BJ (cell line): ENCODE data around the gene ETFRF1. TPM values are rescaled to one million over a fixed set of nuclear protein-coding genes. Genes with fewer than 3 reads are reported as not detected.

Source experiments
- CTCF ChIA-PET: fragments of 350-600 bp; formaldehyde crosslinking; extraction: SDS; loops from one replicate; lab custom pipeline; 2021; ENCODE audit warnings: antibody characterized with exemption, inconsistent platforms; lab: Yijun Ruan, JAX
- POLR2A ChIA-PET: fragments of 300-600 bp; sonication (Branson Sonifier 250); formaldehyde crosslinking; extraction: SDS; loops from one replicate; lab custom pipeline; 2021; ENCODE audit warnings: antibody characterized with exemption; lab: Charles Lee
- DNase-seq: peaks from one replicate; pipeline ENCODE4 v3.0.0-alpha.2; 2011; ENCODE audit warnings: low read depth
- H3K27me3 ChIP-seq: 2 replicates; pipeline ENCODE4 v1.6.0; 2011; ENCODE audit warnings: low read length; ENCODE audit not compliant: control insufficient read depth, insufficient read depth
- H3K36me3 ChIP-seq: 2 replicates; pipeline ENCODE4 v1.5.1; 2011; ENCODE audit warnings: low read length; ENCODE audit not compliant: control insufficient read depth, insufficient read depth
- H3K4me3 ChIP-seq: 2 replicates; pipeline ENCODE4 v1.5.1; 2011; ENCODE audit warnings: low read depth, mild to moderate bottlenecking, control low read depth, low read length
- CTCF ChIP-seq: IDR thresholded peaks from 2 replicates; pipeline ENCODE4 v1.5.1; 2011; ENCODE audit warnings: low read depth, mild to moderate bottlenecking, control low read depth, inconsistent platforms, low read length, moderate library complexity; ENCODE audit not compliant: insufficient read depth
- polyA minus RNA-seq: library from RNA; depleted of rRNA, polyadenylated mRNA; stranded (reverse); fragments of >200 nt; gene quantifications from 2 replicates; pipeline ENCODE4 v1.2.3, GENCODE V29; 2011; rRNA and poly(A)+ RNA removed
- polyA plus RNA-seq: library from polyadenylated mRNA; depleted of rRNA; stranded (reverse); fragments of >200 nt; gene quantifications from 2 replicates; pipeline ENCODE4 v1.2.3, GENCODE V29; 2011; rRNA removed

Gene ETFRF1
- polyA plus RNA-seq (6.0 and 13.6 TPM in 2 replicates), polyA minus RNA-seq (2.8 and 3.1 TPM in 2 replicates)

GRCh38 chr12:25195056-25195971, at the start of gene ETFRF1, which contains the start of gene DNAI7:
Gene ETFRF1, plus strand, starts transcription at chr12:25195237. Its CDS starts 8,720 bp downstream, at chr12:25203957.
Gene DNAI7, minus strand, starts transcription at chr12:25195160. Its CDS starts 82 bp downstream, at chr12:25195078.
- no peak for TF ChIP-seq CTCF
- peak; percentile 71 for DNase-seq
- Histone ChIP-seq H3K36me3 (no peaks in the 10 kb centered on the region), H3K4me3 (peak within 1 kb of the TSS; percentile 93), H3K27me3 (no peaks in the 10 kb centered on the region)
- CTCF ChIA-PET: interaction anchor here (0.8 to 1.7 kb wide), 3 partner anchors 46 to 635 kb away, joined by 3 to 10 read pairs (median 4); no protein-coding TSS in a partner anchor
- POLR2A ChIA-PET: interaction anchor here (0.6 kb wide), 1 partner anchor 127 kb away, joined by 4 read pairs; no protein-coding TSS in a partner anchor

GRCh38 chr12:25146686-25147085, 48.4 kb upstream of the ETFRF1 start:
- Histone ChIP-seq H3K27me3 (no peaks in the 10 kb centered on the region), H3K36me3 (no peaks in the 10 kb centered on the region), H3K4me3 (no peak overlapping the region)
- POLR2A ChIA-PET: no interaction called here
- no peak for DNase-seq
- TF ChIP-seq CTCF: no peak
- CTCF ChIA-PET: no interaction called here

GRCh38 chr12:25151476-25151875, 43.6 kb upstream of the ETFRF1 start:
- DNase-seq: peak; percentile 83
- Histone ChIP-seq H3K27me3 (no peaks in the 10 kb centered on the region), H3K36me3 (no peaks in the 10 kb centered on the region), H3K4me3 (no peak overlapping the region)
- no peak for TF ChIP-seq CTCF
- ChIA-PET CTCF (interaction anchor here (0.9 to 1.4 kb wide), 3 partner anchors 22 to 160 kb away, joined by 3 to 4 read pairs (median 3); no protein-coding TSS in a partner anchor), POLR2A (no interaction called here)

GRCh38 chr12:25152055-25152454, 43.0 kb upstream of the ETFRF1 start:
- POLR2A ChIA-PET: no interaction called here
- no peak for TF ChIP-seq CTCF
- no peak overlapping the region for H3K4me3 ChIP-seq
- H3K27me3 ChIP-seq: no peaks in the 10 kb centered on the region
- DNase-seq: no peak
- no peaks in the 10 kb centered on the region for H3K36me3 ChIP-seq
- CTCF ChIA-PET: interaction anchor here (0.9 to 1.4 kb wide), 4 partner anchors 22 to 161 kb away, joined by 3 to 4 read pairs (median 3); no protein-coding TSS in a partner anchor

GRCh38 chr12:25155022-25155576, 39.9 kb upstream of the ETFRF1 start:
- peak; percentile 67 for TF ChIP-seq CTCF
- DNase-seq: peak; percentile 11
- CTCF ChIA-PET: interaction anchor here (0.6 to 3.7 kb wide), 11 partner anchors 10 to 967 kb away, joined by 3 to 20 read pairs (median 4); no protein-coding TSS in a partner anchor
- H3K4me3 ChIP-seq: no peak overlapping the region
- no peaks in the 10 kb centered on the region for H3K36me3 ChIP-seq
- POLR2A ChIA-PET: no interaction called here
- H3K27me3 ChIP-seq: no peaks in the 10 kb centered on the region
